RKO (cell line): ENCODE data around the gene ERC1.
A peak's percentile ranks its signal among the peaks of the same experiment; 100 is the strongest.
"Not testable (repeated sequence)": the region's sequence is repeated elsewhere in the genome, so short reads cannot be mapped to it uniquely, and the experiment has no call there.

Experiments used
- DNase-seq: peaks from one replicate; pipeline ENCODE4 v3.0.0-alpha.2; 2016; ENCODE audit warnings: low spot score

The ERC1 gene

DNA sequence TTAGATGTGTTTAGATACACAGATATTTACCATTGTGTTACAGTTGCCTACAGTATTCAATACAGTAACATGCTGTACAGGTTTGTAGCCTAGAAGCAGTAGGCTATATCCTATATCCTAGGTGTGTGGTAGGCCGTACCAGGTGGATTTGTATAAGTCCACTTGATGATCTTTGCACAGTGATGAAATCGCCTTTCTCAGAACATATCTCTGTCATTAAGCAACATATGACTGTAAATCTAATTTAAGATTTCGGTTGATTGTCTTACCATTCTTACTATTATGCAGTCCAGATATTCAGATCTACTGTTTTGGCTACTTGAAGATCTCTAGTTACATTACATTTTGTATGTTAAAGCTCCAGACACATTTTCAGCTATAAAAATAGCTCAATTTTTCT is 39.8 kb downstream of the ERC1 start:
- DNase-seq: no peak

DNA sequence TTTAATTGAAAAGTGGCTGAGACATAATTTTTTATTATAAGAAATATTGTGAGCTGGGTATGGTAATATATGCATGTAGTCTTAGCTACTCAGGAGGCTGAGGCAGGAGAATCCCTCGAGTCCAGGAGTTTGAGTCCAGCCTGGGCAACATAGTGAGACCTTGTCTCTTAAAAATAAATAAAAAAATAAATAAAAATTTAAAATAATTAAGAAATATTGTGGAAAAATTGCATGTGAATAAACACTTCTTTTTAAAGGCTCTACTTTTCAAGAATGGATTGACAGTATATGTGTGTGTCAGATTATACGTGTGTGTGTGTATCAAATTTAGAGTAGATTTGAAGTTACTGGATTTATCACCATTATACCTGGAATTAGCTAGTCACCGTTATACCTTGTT is 43.2 kb downstream of the ERC1 start:
- no peak for DNase-seq

DNA sequence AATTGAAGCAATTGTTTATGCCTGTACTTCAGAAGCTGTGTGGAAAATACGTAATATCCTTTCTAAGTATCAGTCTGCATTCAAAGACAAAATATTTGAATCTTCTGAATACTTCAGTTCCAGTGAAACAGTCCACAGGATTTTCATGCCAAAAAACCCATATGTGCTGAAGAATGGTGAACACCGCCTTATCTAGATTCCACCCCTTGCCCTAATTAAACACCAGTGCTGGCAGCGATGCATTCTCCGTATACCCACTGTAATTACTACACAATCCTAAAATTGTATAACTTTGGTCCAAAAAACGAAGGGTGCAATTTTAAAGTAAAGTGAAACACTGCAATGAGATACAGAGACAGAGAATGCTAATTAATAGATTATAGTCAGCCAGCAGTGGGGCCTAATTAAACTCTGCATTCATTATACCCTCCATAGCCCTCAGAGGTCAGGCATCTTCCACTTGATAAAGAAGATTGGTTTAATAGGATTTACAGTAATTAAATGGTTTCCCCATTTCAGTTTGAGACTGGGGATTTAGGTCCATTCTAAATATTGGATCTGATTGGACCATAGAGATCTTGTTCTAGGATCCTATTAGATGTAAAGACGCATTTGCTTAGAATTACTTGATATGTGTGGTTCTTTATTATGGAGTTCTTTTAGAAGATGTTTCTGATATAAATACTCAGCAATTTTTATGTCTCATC is 43.9 kb downstream of the ERC1 start:
- DNase-seq: no peak

DNA sequence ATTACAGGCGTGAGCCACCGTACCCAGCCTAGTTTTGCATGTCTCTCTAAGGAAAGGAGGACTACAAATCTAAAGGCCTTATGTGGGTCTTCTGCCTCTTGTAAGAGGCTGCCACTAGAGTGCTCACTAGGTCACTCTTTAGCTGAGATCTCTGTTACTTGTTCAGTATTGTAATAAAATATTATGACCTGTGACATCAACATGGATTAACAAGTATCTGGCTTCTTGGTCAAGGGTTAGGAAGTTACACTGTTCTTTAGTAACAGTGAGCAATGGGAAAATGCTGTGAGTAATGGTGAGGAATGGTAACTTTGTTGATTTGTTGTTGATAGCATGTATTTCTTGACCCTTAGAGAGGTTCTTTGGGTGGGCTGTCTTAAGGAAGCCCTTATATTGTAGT is 50.5 kb downstream of the ERC1 start:
- DNase-seq: no peak

DNA sequence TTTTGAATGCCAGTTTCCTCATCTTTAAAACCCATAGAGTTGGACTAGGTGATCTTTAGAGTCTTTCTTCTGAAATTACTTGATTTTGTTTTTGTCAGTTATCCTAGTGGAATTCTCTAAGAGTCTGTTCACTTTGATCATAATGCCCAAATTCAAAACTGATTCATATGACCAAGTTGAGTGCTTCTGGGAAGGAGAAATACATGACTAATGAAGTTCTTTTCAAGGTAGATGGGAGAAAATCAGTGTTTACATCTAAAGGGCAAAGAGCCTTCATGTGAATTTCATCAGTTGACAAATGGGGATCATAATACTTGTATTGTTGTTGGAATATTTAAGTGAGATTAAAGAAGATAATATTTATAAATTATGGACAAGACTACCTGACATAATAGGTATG is 53.2 kb downstream of the ERC1 start:
- no peak for DNase-seq

DNA sequence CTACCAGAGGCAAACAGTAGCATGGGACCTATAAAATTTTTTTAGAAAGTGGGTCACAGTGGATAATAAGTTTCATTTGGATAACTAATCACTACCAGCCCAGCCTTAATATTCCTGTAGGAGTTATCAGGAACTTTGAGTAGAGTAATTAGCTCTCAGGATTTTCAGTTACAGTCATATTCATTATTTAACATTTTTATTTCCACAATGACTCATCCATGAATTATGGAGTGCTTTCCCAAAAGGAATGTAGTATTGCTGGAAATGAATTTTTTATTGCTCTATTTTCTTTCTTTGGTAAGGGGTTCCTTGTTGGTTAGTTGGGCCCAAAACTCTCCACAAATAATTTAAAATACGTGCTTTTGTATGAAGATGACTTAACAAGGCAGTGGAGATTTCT is 53.7 kb downstream of the ERC1 start:
- peak; percentile 25 for DNase-seq

DNA sequence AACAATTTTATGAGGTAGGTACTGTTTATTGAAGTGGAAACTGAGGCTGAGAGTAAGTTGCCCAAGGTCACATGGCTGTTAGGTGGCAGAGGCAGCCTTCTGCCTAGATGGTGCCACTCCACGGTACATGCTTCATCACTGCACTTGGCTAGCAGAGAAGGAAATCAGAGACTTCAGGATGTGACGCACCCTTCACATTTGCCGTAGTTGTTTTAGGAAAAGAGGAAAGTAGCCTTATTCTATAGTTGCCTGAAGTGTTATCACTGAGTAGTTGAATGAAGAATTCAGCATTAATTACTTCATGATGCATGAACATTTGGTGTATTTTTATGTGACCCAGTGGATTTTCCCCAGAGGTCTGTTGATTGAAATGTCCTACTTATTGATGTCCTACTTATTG is 55.7 kb downstream of the ERC1 start:
- no peak for DNase-seq

DNA sequence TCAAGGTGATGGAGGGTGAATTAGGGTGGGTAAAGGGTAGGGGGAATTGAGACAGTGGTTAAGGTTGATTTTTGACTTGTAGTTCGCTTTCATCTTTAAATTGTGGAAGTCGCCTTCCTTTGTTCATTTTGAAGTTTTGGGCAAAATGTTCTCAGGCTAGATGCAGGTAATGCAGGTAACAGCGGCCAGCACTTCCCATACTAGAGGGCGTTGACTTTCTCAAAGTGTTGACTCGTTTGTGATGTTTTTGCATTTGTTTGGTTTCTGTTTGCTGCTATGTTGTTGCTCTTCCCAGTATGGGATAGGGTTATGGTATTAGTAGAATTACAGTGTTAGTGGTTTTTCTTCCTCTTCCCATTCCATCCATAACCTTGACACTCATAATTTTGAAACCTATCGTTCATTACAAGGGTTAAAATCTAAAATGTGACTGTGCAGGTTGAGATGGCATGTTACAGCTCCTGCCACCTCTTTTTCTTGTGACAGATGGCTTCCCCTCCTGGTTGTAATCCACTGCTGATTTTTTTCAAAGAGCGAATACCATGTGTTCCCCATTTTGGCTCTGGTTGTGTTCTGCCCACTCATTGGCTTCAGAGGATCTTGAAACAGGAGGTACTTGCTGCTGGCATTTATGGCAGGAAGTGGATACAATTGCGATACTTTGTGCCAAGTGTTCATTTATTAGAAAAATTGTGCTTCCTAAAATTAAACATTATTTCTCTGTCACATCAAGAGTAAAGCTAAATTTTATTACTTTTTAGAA is 57.1 kb downstream of the ERC1 start:
- DNase-seq: no peak

DNA sequence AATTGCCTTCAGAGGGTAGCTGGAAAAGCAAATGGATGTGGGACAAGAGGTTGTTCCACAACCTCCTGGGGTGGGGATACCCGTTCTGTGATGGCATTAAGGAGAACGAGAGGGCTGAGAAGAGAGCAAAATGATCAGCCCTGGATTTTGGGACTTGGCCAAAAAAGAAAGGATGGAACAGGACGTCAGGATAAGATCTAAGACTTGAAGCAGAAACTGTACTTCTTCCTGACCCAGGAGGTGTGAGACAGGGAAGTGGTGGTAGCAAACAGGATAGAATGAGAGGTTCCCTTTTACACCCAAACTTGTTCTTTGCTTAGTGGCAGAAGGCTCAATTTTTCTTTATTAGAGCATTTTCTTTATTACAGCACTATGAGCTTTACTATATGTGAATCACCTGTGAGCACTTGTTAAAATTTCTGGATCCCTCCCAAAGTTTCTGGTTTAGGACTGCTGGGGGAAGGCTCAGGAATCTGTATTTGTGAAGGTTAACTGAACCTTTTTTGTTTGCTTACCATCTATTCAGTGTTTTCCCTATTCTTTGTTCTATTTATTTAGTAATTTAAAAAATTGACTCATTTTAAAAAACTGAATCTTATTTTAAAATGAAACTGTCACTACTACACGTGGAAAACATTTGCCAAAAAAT is 59.2 kb downstream of the ERC1 start:
- no peak for DNase-seq

DNA sequence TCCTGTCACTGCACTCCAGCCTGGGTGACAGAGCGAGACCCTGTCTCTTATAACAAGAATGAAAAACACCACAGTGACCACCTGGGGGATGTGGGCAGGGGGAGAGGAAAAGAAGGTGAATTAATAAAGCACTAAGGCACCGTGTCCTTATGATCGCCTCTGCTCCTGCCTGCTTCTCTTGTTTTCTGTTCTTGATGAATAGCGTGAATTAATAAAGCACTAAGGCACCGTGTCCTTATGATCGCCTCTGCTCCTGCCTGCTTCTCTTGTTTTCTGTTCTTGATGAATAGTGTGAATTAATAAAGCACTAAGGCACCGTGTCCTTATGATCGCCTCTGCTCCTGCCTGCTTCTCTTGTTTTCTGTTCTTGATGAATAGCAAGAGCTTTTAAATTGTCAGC is 60.6 kb downstream of the ERC1 start:
- not testable (repeated sequence) for DNase-seq

DNA sequence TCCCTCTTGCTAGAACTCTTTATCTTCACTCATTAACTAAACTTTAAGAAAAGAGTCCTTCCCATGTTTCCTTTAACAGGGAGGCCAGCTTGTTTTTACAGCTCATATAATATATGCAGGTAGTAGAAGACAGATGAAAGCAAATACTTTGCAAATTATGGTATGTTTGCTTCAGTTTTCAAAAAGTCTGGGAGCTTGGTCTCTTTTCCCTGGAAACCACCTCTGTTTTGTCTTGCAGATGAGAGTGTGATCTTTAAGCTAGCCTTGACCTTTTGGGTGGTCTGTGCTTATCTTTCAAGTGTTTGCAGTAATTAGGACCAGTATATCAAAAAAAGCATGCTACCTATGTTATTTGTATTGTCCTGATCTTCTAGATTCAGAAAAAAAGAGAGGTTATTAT is 62.7 kb downstream of the ERC1 start:
- DNase-seq: no peak

DNA sequence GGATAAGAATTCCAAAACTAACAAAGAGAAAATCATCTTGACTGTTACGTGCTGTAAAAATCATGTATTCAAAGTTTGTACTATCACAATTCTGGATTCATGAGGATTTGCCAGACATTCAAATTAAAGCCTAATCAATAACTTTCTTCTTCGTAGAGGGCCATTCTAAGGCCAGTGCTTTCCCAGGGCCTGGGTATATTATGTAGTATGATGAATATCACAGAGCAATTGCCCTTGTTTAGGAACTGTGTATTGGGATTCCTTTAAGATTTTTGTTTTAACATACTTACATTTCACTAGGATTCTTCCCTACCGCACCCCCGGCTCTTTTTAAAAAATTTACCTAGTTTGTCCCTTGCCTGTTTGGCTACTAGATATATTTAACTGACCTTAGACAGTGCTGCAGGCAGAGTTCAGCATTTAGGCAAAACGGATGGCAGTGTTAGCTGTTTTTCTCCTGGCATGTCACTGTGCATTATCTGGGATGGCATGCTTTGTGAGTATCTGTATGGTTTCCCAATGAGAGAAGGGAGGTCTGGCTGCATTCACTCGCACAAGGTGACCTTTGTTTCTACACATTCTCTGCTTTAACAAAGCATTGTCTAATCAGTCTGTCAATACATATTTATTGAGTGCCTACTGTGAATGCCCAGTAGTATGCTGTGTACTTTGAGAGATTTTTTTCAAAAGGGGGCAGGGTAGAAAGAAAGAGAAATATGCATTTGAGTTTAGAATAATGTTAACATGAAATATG is 63.3 kb downstream of the ERC1 start:
- no peak for DNase-seq

DNA sequence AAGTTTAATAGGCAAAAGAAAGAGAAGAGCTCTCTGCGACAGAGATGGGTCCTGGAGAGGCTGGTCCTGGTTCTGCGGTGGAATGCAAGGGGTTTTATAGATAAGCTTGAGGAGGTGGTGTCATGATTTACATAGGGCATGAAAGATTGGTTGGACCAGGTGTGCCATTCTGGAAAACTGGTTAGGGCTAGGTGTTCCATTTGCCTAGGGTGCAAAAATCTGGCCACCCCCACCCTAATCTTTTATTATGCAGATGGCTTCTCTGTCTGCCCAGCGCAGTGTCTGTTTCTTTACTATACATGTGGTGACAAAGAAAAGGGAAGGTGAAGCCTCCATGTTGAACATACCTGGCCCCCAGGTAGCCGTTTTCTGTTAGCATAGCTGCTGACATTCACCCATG is 65.4 kb downstream of the ERC1 start:
- no peak for DNase-seq

DNA sequence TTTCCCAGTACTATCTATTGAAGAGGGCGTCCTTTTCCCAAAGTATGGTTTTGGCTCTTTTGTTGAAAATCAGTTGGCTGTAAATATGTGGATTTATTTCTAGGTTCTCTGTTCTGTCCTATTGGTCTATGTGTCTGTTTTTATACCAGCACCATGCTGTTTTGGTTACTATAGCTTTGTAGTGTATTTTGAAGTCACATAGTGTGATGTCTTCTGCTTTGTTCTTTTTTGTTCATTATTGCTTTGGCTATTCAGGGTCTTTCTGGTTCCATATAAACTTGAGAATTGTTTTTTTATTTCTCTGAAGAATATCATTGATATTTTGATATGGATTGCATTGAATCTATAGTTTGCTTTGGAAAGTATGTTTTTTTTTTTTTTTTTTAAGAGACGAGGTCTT is 67.4 kb downstream of the ERC1 start:
- DNase-seq: no peak

DNA sequence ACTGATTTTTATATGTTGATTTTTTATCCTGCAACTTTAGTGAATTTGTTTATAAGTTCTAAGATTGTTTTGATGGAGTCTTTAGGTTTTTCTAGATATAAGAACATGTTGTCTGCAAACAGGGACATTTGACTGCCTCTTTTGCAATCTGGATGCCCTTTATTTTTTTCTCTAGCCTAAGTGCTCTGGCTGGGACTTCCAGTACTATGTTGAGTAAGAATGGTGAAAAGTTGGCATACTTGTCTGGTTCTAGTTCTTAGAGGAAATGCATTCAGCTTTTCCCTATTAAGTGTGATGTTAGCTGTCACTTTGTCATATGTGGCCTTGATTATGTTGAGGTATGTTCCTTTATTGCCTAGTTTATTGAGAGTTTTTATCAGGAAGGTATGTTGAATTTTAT is 68.1 kb downstream of the ERC1 start:
- no peak for DNase-seq

DNA sequence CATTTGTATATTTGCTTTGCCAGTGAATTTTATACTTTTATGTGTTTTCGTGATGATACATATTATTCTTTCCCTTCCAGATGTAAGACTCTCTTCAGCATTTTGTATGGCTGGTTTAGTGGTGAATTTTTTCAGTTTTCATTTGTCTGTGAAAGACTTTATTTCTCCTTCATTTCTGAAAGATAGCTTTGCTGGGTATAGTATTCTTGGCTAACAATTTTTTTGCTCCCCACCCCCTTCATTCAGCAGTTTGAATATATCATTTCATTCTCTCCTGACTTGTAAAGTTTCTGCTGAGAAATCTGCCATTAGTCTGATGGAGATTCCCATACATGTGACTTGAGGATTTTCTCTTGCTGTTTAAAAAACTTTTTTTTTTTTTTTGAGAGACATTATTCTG is 72.8 kb downstream of the ERC1 start:
- no peak for DNase-seq

DNA sequence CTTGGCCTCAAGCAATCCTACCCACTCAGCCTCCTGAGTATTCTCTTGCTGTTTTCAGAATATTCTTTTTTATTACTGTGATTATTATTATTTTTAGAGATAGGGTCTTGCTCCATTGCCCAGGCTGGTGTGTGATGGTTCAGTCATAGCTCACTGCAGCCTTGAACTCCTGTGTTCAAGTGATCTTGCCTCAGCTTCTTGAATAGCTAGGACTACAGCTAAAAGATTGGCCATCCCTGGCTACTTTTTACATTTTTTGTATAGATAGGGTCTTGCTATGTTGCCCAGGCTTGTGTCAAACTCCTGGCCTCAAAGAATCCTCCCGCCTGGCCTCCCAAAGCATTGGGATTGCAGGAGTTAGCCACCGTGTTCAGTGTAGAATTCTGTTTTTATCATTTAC is 73.3 kb downstream of the ERC1 start:
- DNase-seq: no peak

DNA sequence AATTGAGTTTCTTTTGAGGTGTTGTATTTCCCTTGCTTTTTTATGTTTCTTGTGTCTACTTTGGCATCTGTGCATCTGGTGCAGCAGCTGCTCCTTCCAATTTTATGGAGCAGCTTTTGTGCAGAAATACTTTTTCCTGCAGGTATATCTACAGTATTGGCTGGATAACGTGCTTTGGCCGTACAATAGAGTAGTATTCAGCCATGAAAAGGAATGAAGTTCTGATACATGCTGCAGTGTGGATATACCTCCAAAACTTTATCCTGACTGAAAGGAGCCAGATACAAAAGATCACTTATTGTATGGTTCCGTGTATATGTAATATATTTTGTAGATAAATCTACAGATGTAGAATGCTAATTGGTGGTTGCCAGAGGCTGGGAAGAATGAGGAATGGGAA is 74.6 kb downstream of the ERC1 start:
- DNase-seq: no peak

DNA sequence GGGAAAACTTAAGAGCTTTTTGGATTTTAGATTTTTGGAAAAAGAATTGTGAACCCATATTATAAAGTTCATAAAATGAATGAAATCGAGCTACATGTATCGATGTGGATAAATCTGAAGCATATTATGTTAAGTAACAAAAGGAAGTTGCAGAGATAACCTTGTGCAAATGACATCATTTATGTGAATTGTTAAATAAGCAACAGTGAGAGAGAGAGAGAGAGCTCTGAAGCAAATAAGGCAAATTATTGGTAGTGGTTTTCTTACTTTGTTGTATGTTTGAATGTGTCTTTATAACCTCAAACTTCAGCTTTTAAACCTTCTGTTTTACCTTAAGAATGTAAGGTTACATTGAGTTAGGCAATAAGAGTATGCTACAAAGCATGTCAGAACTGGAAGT is 78.8 kb downstream of the ERC1 start:
- DNase-seq: no peak

DNA sequence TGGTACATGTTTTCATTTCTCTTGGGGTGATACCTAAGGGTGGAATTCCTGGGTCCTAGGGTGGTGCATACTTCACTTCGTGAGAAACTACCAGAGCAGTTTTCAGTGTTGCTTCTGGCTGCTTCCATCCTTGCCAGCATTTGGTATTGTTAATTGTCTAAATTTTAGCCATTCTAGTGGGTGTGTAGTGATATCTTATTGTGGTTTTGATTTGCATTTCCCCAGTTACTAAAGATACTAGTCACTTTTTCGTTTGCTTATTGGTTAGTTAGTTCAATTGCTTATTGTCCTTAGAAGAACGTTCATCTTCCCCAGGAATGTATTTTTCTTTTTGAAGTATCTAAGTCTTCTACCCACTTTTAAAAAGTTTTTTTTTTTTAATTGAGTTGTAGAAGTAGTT is 80.2 kb downstream of the ERC1 start:
- DNase-seq: no peak

DNA sequence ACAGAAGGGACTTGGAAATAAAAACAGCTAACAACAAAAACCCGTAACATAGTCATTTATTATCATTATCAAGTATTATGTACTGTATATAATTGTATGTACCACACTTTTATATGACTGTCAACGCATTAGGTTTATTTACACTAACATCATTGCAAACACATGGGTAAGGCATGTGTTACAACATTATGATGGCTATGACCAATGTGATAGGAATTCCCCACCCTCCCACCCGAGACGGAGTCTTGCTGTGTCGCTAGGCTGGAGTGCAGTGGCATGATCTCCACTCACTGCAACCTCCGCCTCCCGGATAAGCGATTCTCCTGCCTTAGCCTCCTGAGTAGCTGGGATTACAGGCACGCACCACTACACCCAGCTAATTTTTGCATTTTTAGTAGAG is 82.6 kb downstream of the ERC1 start:
- DNase-seq: no peak

DNA sequence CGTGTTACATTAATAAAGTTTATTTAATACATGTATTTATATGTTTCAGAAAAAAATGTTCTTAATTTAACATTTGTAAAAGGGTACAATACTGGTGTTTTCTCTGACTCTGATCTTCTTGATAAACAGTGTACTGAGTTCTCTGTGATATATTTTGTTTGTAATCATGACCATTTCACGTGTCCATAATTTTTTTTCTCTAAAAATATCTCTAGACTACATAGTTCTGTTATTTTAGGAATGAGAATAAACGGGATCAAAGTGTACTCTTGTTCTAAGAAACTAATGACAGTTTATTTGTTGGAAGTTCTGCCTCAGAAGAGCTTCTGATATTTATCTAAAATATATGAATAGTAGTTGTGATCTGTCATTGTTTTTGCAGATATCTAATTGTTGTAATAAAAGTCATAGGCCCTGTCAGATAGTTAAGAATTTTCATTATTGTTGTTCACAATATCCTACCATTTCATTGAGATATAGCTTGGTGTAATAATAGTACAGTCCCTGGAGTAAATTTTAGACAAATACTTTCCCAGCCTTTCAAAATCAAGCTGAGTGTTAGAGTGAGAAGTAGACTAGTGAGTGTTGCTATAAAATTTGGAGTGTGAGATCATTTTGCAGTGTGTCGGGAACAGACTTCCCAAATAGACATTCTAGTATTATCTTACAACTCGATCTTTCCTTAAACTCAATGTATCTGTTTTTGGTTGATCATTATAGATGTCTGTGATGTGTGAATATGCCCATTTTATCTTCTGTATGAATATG is 86.2 kb downstream of the ERC1 start:
- no peak for DNase-seq
